GM12892 (cell line): ENCODE results near the gene GSTM3.
A peak's percentile ranks its signal among the peaks of the same experiment; 100 is the strongest.
"Not testable (repeated sequence)": the region's sequence is repeated elsewhere in the genome, so short reads cannot be mapped to it uniquely, and the experiment has no call there.

ENCODE experiments used
- DNase-seq: peaks from one replicate; pipeline ENCODE4 v3.0.0; 2011; ENCODE audit not compliant: insufficient read length
- FAIRE-seq: peaks from 2 replicates; lab custom pipeline; 2011; peaks lifted over from hg19 to GRCh38; lab: Jason Lieb, UNC
- POLR2A ChIP-seq: IDR thresholded peaks from 2 replicates; pipeline ENCODE4 v1.6.1; 2011; ENCODE audit warnings: low read depth, low read length, control low read depth
- POLR2AphosphoS5 ChIP-seq: IDR thresholded peaks from 2 replicates; pipeline ENCODE4 v1.6.1; 2011; ENCODE audit warnings: low read depth, low read length, control low read depth
- TAF1 ChIP-seq: IDR thresholded peaks from 2 replicates; pipeline ENCODE4 v1.6.1; 2011; ENCODE audit warnings: low read depth, mild to moderate bottlenecking, control low read depth, low read length, borderline replicate concordance

Gene GSTM3

GRCh38 chr1:109757936-109758786 is 17.3 kb upstream of the GSTM3 start:
- FAIRE-seq (no peak), DNase-seq (no peak)
- TF ChIP-seq POLR2AphosphoS5: no peak
- no peak for TF ChIP-seq POLR2A
- TF ChIP-seq TAF1: no peak

- FAIRE-seq (no peak), DNase-seq (no peak)
- TF ChIP-seq TAF1 (no peak), POLR2AphosphoS5 (no peak), POLR2A (no peak)
Observed at GRCh38 chr1:109756848-109757521, 16.1 kb upstream of the GSTM3 start.

GRCh38 chr1:109756325-109756724 is 15.5 kb upstream of the GSTM3 start:
- DNase-seq, FAIRE-seq: not testable (repeated sequence)

- DNase-seq (no peak), FAIRE-seq (no peak)
- TF ChIP-seq POLR2AphosphoS5 (no peak), POLR2A (no peak), TAF1 (no peak)
Observed at GRCh38 chr1:109754738-109755137, 13.9 kb upstream of the GSTM3 start.

- FAIRE-seq: no peak
- no peak for DNase-seq
- TF ChIP-seq POLR2A (no peak), TAF1 (no peak), POLR2AphosphoS5 (no peak)
Observed at GRCh38 chr1:109751531-109752260, 10.9 kb upstream of the GSTM3 start.

GRCh38 chr1:109750920-109751319 is 10.1 kb upstream of the GSTM3 start:
- FAIRE-seq (no peak), DNase-seq (no peak)
- TF ChIP-seq TAF1 (no peak), POLR2AphosphoS5 (no peak), POLR2A (no peak)

GRCh38 chr1:109750241-109750882 is 9.5 kb upstream of the GSTM3 start:
- TF ChIP-seq POLR2AphosphoS5 (no peak), TAF1 (no peak), POLR2A (no peak)
- FAIRE-seq (no peak), DNase-seq (no peak)

- TF ChIP-seq POLR2AphosphoS5: no peak
- no peak for TF ChIP-seq TAF1
- no peak for TF ChIP-seq POLR2A
- FAIRE-seq (no peak), DNase-seq (no peak)
Observed at GRCh38 chr1:109749221-109749620, 8.4 kb upstream of the GSTM3 start.

- not testable (repeated sequence) for FAIRE-seq, DNase-seq
Observed at GRCh38 chr1:109748311-109748710, 7.5 kb upstream of the GSTM3 start.

- FAIRE-seq: no peak
- peak; percentile 59 for DNase-seq
- TF ChIP-seq TAF1: no peak
- no peak for TF ChIP-seq POLR2A
- TF ChIP-seq POLR2AphosphoS5: no peak
Observed at GRCh38 chr1:109739738-109740614, 862 bp downstream of the GSTM3 start.
